K562 (cell line): ENCODE results near the gene EDA.

Source experiments
- FOXJ3 ChIP-seq: sonication (generic); formaldehyde crosslinking; IDR thresholded peaks from 2 replicates; pipeline ENCODE4 v1.4.0; 2020; ENCODE audit warnings: mild to moderate bottlenecking, missing genetic modification reagents
- GATAD2A ChIP-seq: fragments of 450-650 bp; IDR thresholded peaks from 2 replicates; pipeline ENCODE4 v1.6.1; 2017
- MCM5 ChIP-seq: fragments of 450-650 bp; IDR thresholded peaks from 2 replicates; pipeline ENCODE4 v1.6.1; 2016; ENCODE audit warnings: low read depth
- POLR2H ChIP-seq: IDR thresholded peaks from 2 replicates; pipeline ENCODE4 v1.6.1; 2016; ENCODE audit warnings: missing genetic modification characterization, low read depth, mild to moderate bottlenecking, control low read depth, missing compliant biosample characterization, moderate library complexity
- SMAD1 ChIP-seq: fragments of 150-350 bp; IDR thresholded peaks from 2 replicates; pipeline ENCODE4 v1.6.1; 2014; ENCODE audit warnings: low read length, low read depth; ENCODE audit not compliant: partially characterized antibody
- SMC3 ChIP-seq: conservative IDR thresholded peaks from 2 replicates; pipeline ENCODE4 v1.6.1; 2011; ENCODE audit warnings: low read depth, low read length, improper control_type of control experiment; ENCODE audit not compliant: insufficient read depth
- ZFX ChIP-seq: sonication (generic); formaldehyde crosslinking; IDR thresholded peaks from 2 replicates; pipeline ENCODE4 v1.8.0; 2022; ENCODE audit warnings: mild to moderate bottlenecking, missing genetic modification reagents, moderate library complexity
- ZNF780A ChIP-seq: fragments of 250-450 bp; sonication (Bioruptor Pico); IDR thresholded peaks from 2 replicates; pipeline ENCODE4 v1.5.0; 2021; ENCODE audit warnings: mild to moderate bottlenecking
- ZSCAN32 ChIP-seq: fragments of 450-650 bp; formaldehyde crosslinking; IDR thresholded peaks from 2 replicates; pipeline ENCODE4 v1.4.0; 2020; ENCODE audit warnings: mild to moderate bottlenecking, moderate library complexity
- TF ChIP-seq, protein P1 (sequence below), 3 experiments: IDR thresholded peaks in 2 of 3; conservative IDR thresholded peaks in 1 of 3; 2 replicates each; pipeline ENCODE4 v1.5.1; 2011 to 2012; ENCODE audit warnings: low read length in 3 of 3, mild to moderate bottlenecking in 3 of 3, control low read depth in 2 of 3, improper control_type of control experiment in 1 of 3, inconsistent platforms in 1 of 3, low read depth in 1 of 3, mixed read lengths in 1 of 3, moderate library complexity in 1 of 3; ENCODE audit not compliant: insufficient read depth in 2 of 3

DNA sequence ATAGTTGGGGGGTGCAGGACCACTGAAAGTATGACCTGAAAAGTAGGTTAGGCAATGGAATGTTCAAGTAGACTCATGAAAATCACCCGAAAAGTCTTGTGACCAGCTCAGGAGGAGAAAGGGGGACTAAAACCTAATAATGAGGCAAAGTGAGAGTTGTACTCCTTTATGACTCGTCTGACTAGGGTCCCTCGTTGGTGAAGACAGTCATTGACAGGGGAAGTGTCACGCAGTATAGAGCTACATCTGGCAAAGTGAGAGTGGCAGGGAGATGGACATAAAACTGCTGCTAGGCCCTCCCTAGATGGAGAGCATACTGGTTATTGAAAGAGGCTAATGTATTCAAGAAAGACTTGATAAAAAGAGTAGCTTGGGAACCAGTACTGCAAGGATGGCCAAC lies 466.8 kb downstream of the EDA start:
- TF ChIP-seq SMC3 (no peak), ZFX (no peak), ZSCAN32 (CRISPR knock-in tag) (no peak), FOXJ3 (no peak), MCM5 (no peak), ZNF780A (CRISPR knock-in tag) (no peak), POLR2H (no peak), GATAD2A (no peak), SMAD1 (no peak)
- TF ChIP-seq, protein P1, sequence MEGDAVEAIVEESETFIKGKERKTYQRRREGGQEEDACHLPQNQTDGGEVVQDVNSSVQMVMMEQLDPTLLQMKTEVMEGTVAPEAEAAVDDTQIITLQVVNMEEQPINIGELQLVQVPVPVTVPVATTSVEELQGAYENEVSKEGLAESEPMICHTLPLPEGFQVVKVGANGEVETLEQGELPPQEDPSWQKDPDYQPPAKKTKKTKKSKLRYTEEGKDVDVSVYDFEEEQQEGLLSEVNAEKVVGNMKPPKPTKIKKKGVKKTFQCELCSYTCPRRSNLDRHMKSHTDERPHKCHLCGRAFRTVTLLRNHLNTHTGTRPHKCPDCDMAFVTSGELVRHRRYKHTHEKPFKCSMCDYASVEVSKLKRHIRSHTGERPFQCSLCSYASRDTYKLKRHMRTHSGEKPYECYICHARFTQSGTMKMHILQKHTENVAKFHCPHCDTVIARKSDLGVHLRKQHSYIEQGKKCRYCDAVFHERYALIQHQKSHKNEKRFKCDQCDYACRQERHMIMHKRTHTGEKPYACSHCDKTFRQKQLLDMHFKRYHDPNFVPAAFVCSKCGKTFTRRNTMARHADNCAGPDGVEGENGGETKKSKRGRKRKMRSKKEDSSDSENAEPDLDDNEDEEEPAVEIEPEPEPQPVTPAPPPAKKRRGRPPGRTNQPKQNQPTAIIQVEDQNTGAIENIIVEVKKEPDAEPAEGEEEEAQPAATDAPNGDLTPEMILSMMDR (IDR thresholded peaks at IDR 0.05 in 2 of 3, conservative IDR thresholded peaks at IDR 0.05 in 1 of 3; ENCODE audit: insufficient read depth in 2 of 3, low read depth in 1 of 3, low read length in 3 of 3) = no peak
